ENCODE results near the gene IMPDH1. TPM values are rescaled to one million over a fixed set of nuclear protein-coding genes. Genes with fewer than 3 reads are reported as not detected.

The IMPDH1 gene
- total RNA-seq, 1 donor from 2014 or later: 63.2 TPM

DNA sequence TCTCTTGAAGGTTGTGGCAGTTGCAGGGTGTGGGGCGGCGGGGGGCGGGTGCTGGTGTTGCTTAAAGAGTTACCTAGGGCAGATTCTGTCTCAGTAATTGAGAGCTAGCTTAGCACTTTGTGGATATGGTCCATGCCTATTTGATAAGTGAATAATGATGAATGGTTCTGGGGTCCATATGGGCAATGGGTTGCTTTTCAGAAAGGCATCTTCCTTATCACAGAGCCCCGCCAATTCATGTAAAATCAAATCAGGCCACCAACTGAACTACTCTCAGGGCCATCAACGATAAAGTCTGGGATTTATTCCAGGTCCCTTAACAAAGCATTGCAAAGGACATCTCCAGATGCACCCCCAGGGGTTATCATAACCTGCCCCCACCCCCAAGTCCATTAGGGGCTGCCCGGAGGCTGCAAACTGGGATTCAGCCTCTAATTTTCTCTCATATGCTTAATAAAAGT is 46.5 kb downstream of the IMPDH1 start:
- intact Hi-C loops (cut with micrococcal nuclease): loop anchor here (2.0 kb wide), 1 partner anchor 14 kb away; no protein-coding TSS in a partner anchor

DNA sequence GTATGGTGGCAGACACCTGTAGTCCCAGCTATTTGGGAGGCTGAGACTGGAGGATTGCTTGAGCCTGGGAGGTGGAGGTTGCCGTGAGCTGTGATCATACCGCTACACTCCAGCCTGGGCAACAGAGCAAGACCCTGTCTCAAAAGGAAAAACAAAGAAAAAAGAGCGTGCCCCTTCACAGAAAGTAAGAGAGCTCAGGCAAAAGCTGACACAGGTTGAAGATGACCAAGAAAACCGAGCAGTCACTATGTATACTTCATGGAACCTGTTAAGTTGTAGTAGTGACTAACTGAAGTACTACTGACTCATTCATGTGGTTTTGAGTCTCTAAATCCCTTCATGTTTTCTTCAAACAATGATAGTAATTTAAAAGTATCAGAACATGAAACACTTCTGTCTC is 47.1 kb downstream of the IMPDH1 start:
- intact Hi-C loops (cut with micrococcal nuclease): loop anchor here (1.0 to 2.0 kb wide), 2 partner anchors 14 to 19 kb away; partner anchors contain the start of gene RBM28

DNA sequence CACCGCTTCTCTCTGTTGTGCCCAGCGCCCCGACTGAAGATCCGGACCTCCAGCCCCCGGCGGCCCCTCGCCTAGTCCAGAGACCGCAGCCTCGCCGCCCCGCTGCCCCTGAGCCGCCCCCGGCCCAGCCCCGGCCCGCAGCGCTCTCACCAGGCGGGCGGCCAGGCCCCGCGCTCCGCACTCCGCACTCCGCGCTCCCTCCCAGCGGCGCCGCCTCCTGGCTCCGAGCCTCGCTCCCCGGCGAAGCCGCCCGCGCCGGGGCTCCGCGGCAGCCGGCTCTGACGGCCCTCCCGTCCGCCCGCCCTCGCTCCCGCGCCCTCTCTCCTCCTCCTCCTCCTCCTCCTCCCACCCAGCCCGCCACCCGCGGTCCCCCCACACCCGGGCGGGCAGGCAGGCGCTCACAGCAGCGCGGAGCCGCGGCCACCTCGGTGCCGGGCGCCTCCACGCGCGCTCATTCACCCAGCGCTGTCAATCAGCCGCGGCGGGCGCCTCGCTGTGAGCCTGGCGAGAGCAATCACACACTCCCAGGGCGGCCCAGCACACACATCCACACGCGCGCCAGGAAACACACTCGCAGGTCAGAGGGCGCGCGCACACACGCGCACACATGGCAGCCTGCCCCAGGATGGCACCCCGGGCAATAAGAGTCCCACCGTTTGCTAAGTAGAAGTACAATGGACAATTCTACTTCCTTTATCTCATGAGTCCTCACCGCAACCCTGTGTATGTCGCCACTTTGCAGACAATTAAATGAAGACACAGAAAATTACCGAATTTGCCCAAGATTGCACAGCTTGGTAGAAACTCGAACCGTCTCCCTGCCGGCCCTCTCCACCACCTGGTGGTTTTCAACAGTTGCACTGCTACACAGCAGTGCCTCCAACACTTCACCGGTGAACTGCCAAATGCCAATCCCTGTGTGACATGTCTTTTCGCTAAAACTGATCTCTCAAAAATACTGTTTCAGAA is 48.1 kb downstream of the IMPDH1 start, which contains the start of gene PRRT4:
PRRT4 (minus strand) TSS at position 280 of the 969 bp plus-strand sequence.
- intact Hi-C loops (cut with micrococcal nuclease): loop anchor here (1.0 to 2.0 kb wide), 2 partner anchors 13 to 18 kb away; partner anchors contain the start of gene RBM28

DNA sequence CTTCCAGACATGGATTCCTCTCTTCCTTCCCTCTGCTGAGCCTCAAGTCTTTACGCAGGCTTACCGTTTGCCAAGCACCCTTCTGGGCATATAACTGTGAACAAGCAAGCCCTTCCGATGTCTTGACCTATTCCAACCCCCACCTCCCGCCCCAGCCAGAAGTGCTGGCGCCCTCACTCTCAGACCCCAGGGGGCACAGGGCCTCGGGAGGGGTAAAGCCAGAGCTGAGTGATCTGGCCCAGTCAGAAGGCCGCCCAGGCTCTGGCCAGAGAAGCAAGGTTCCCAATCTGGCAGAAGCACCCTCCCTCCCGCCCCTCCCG is 49.5 kb downstream of the IMPDH1 start:
- intact Hi-C loops (cut with micrococcal nuclease): no loop called here

DNA sequence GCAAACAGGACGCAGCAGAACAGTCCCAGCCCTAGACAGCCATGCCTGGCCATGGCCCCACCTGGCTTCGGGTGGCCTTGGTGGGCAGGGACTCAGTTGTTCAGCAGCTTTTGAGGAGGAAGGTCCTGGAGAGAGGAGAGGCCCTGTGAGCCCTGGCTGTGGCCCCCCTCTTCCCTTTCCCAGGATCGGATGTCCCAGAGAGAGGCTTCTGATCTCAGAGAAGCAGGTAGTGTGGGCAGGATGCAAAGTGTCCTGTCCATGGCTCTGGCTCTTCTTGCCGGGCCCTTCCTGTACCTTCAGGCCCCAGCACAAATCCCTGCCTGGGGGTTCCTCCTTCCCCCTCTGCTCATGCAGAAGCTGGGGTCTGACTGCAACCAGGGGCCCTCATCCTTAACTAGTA is 49.8 kb downstream of the IMPDH1 start:
- intact Hi-C loops (cut with micrococcal nuclease): no loop called here

DNA sequence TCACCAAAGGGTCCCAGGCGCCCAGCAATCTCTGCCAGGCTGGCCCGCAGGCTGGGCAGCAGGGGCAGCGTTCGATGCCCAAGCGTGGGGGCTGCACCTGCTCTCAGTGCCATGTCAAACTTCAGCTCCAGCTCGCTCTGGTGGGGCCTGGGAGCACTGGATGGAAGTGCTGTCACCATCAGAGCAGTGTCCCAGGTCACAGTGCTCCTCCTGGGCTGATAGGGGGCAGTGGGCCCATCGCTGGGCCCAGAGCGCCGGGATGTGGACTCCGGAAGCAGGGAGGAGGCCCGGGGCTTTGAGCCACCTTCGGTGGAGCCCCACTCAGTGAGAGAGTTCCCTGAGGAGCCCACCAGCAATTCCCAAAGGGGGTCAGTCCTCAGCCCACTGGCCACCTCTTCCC is 50.4 kb downstream of the IMPDH1 start:
- intact Hi-C loops (cut with micrococcal nuclease): no loop called here

DNA sequence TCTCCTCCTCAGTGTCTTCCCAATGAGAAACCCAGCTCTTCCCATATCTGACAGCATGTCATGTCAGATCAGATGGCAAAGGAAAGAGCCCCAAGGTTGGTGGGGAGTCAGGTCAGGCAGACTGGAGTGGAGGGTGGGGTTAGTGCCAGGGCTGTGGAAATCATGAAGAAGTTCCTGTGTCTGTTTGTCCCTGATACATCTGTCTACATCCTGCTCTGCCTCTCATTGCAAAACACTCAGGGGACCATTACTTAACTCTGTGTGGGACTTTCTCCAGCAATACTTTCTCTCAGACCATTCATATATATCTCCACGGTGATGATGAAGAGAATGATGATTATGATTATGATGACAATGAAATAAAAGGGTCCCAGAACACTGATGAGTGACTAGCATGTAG is 51.5 kb downstream of the IMPDH1 start:
- intact Hi-C loops (cut with micrococcal nuclease): no loop called here

DNA sequence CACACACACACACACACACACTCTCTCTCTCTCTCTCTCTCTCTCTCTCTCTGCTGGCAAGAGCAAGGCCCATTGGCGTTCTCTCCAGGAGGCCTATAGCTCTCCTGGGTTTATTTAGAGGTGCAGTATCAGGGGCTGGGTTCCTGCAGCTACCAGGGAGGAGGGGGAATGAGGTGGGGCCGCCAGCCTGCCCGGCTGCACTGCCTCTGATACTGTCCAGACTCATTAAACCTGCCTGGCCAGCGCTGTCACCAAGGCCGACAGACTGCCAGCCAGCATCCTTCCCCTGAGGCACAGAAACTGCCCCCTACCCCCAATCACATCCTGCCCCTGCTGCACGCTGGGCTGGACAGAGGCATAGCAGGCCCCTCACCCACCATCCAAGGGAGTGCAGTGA is 52.6 kb downstream of the IMPDH1 start:
- intact Hi-C loops (cut with micrococcal nuclease): no loop called here

DNA sequence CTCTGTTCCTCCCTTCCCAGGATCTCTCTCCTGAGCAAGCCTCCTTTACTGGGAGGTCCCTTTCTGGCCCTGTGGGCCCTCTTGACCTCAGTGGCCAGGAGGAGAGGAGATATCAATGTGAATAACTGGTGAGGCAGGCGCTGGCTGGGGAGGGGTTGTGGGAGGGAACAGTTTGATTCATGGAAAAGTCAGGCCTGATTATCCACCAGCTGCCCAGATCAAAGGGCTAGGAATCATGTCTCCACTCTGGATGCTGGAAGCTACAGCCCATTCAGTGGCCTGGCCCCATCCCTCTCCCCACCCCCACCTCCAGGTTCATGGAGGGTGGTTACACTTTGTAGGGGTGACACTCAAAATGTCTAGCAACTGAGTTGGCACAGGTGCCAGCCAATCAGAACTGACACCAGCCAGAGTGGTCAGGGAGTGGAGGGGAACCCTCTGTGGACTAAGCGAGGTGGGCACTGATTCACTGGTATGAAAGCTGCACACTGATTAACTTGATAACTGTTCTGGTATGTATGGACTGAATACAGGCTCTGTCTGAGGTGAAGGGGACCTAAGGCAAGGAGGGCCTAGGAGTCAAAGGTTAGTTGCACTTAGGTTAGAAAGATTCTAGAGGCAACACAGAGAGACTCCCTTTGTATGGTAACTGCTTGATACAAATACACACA is 53.1 kb downstream of the IMPDH1 start:
- intact Hi-C loops (cut with micrococcal nuclease): no loop called here

DNA sequence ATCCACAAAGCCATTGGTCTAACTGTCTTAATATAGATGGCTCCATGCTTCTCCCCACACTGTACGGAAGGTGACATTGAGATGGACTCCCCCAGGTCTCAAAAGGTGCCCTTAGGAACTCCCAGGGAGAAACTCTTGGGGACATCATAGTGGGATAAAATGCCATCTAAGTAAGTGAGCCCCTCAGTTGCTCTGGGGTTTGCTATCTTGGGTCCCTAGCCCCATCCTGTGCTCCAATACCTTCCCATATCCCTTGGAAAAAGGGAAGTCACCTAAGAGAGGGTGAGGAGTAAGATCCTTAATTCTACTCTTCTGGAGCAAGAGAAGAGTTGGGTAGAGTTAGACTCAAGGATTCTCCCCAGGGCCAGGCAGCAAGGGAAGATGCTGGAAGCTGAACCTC is 56.2 kb downstream of the IMPDH1 start:
- intact Hi-C loops (cut with micrococcal nuclease): no loop called here

DNA sequence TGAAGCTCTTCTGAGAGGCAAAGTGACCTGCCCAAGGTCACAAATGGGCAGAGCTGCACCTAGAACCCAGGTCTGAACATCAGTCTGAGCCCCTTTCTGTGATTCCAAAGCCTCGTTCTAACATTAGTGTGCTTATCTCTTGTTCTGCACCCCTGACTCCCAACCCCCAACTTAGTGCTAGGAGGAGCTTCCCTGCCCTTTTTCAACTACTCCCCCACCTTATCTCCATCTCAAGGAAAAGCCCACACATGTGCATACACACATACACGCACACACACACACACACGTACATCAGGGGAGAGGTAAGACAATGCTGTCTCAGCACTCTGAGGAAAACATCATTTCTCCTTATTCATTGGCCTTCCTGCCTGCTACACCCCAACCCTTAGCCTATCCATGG is 56.6 kb downstream of the IMPDH1 start:
- intact Hi-C loops (cut with micrococcal nuclease): no loop called here

DNA sequence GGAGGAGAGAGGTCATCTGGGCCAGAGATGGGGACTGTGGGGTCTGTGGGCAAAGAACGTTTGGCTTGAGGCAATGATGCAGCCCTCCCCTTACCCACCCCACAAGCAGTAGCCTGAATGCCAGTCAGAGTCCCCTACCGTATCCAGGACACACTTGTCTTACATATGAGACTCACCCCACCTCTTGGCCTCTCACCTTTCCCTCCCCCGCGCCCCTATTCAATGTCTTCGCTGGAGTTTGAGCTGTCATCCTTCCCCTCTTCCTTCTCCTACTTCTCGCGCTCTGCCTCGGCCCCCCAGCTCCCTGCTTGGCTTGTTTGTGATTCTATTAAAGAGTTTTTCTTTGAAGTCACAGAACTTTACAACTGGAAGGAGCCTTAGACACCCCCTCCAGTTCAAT is 57.1 kb downstream of the IMPDH1 start:
- intact Hi-C loops (cut with micrococcal nuclease): no loop called here

DNA sequence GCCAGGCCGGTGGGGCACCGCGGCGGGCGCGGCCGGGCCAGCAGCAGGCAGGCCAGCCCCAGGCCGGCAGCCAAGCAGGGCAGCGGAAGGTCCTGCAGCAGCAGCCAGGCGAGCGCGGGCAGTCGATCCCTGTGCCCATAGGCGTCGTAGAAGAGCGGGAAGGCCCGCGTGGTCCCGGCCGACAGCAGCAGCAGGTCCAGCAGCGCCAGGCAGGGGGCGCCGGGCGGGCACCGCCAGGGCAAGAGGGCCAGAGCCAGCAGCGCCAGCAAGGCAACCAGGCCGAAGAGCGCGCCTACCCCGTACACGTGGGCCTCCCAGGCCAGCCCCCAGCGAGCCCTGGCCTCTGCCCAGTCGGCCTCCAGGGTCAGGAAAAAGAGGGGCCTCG is 57.6 kb downstream of the IMPDH1 start:
- intact Hi-C loops (cut with micrococcal nuclease): no loop called here

DNA sequence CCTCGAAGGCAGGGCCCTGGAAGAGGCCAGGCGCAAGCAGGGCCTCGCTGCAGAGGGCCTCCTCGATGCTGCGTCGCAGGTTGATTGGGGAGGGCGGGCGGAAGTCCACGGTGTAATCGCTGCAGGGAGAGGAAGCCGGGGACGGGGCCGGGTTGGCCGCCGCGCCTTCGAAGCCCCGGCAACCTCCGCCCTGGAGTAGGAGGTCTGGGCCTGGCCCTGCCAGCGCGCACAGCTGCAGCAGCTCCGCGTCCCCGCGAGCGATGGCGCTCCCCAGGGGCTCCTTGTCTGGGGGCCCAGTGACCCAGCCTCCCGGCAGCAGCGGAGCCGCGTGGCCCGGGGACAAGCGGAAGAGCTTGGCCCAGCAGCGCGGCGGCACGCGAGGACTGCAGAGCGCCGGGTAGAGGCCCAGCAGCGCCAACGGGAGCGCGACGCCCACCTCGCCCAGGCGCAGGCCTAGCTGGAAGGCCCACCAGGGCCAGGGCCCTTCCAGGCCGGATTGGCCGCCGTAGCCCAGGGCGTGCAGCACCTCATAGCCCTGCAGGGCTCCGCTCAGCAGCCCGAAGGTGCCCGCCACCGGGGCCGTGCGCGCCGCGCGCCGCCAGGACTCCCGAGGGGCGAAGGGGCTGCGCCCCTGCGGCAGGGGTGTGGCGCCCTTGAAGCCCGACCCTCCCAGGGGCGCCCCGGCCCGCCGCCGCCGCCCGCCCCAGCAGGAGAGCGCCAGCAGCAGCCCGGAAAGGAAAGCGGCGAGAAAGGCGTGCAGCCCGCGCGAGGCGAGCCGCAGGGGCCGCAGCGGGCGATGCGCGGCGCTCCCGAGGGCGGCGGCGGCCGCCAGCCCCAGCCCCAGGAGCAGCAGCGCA is 58.3 kb downstream of the IMPDH1 start:
- intact Hi-C loops (cut with micrococcal nuclease): no loop called here

DNA sequence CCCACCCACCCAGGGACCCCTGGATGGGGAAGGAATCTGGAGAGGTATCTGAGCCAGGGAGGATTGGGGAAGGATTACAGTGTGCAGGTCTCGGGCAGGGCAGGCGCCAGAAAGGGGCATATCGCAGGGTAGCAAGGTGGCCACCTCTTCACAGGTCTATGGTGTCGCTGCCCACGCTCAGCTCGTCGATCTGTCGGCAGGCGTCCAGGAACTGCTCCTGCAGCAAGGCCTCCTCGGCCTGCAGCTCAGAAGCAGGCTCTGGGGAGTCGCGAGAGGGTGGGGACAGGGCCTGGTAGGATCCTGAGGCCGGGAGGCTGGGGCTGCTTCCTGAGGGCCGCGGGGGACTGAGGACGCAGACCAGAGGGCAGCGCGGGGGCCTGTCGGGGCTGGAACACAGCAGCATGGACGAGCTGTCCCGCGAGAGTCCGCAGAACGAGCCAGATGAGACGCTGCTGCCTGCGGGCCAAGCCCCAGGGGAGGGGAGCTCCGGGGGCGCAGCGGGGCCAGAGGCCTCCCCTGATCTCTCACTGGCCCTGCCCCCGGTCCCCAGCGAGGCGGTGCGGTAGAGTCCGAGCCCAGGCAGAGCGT is 59.0 kb downstream of the IMPDH1 start:
- intact Hi-C loops (cut with micrococcal nuclease): no loop called here

DNA sequence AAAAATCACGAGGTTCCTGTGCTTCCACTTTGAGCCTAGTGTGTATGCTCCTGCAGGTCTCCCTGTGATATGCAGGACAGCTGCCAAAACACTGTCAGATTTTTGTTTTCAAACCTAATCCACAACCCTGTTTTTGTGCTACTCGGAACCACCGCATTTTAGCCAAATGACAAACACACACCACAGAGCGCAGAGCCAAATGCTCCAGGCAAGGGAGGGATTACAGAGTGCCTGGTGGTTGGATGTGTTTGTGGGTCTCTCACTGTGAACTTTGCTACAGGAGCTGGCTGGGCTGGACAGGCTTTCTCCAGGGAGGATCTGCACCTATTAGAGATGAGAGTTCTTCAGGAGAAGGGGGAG is 60.3 kb downstream of the IMPDH1 start:
- intact Hi-C loops (cut with micrococcal nuclease): loop anchor here (2.0 to 10.0 kb wide), 2 partner anchors 13 to 705 kb away; partner anchors contain the start of gene TNPO3

DNA sequence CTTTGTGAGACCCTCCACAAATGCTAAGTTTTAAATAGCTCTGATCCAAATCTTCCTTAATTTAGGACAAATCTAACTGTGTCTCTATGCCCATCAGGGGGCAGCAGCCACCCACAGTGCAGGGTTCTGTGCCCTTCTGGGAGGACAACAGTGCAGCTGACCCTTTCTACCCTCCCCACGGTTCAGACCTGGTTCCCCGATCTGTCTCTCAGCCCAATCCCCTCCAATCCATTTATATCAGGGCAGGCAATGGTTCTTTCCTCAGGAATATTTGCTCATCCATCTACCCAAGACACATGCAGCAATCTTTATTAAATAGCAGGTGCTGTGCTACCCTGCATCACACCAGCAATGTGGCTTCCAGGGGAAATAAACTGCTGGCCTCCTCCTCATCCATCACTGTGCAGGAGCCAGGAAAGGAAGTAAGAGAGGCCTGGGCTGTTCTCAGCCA is 62.1 kb downstream of the IMPDH1 start:
- intact Hi-C loops (cut with micrococcal nuclease): loop anchor here (1.0 to 10.0 kb wide), 5 partner anchors 15 to 707 kb away; partner anchors contain the start of gene TNPO3

DNA sequence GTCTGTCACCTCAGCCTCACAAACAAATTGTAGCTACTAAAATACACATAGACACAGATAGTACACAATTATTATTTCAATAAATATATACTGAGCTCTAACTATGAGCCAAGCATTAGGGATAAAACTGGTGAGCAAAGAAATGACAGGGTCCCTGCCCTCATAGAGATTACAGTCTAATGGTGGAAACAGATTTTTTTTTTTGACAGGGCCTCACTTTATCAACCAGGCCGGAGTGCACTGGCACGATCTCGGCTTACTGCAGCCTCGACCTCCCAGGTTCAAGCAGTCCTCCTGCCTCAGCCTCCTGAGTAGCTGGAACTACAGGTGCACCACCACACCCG is 65.4 kb downstream of the IMPDH1 start:
- intact Hi-C loops (cut with micrococcal nuclease): loop anchor here (1.0 to 10.0 kb wide), 5 partner anchors 188 to 878 kb away; partner anchors contain the start of genes GCC1, TNPO3 and TSPAN33

DNA sequence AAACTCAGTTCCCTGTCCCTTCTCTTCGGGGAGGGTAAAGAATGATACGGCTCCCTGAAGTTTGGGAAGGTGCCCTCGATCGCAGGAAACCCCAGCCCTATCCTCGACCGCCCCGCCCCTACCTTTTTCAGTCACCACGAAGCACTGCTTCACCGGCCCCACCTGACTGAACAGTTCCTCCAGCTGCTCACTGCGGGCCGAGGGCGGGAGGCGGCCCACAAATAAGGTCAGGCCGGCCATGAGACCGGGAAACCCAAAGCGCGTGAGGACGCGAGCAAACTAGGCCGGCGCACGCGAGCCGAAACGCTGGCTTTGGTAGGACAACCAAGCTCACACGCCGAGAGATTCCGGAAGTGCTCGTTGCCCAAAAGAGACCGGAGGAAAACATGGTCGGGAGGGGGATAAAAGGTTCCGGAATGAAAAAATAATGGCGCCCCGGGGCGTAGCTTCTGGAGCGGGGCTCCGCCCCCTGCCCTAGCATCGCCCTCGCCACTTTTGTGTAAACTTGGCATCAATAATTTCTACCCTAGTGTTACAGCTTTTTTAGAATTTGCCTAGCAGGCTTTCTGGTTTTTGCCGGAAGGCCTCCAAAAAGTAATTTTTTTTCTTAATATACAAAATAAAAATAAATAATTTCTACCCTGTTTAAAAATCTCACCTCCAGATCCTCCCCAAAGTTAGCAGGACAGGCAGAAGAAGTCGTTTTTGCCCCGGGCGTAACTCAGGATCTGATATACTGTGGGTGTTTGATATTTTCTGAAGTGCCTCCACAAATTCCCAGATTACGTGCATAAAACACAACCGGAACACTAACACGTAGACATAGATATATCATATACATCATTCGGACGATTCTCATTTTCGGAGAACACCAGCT is 66.0 kb downstream of the IMPDH1 start, which contains the start of gene RBM28:
RBM28 (minus strand) TSS at position 355 of the 877 bp plus-strand sequence; CDS start at position 240, 115 bp downstream.
- intact Hi-C loops (cut with micrococcal nuclease): loop anchor here (1.0 to 10.0 kb wide), 17 partner anchors 19 to 1707 kb away; partner anchors contain the start of genes ARF5, ATP6V1F, CALU and GCC1

Measured in T-helper 1 cell treated with Interleukin-12 subunit alpha and Interleukin-12 subunit beta and Interleukin-4 antibody, amounts not matched to agents 30 ng/mL and 1 ng/mL, for 36 hours (primary cell).